Measurements from ENCODE around the gene KCNJ5.

DNA sequence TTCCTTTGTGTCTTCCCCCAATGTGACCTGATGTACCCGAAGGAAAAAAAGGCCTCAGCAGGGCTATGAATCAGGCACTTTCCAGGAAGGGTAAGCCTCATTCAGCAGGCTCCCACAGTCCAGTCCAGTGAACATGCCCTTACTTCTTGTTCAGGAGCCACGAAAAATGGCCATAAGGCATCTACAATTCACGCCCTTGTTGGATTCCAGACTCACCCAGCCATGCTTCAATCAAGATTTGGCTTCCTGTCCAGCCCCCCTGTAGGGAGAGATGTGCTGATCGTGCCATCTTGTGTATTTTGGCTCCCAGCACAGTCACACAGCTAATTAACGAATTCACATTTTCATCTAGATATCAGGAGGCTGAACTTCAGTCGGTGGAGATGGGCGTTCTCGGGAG is 9.9 kb upstream of the KCNJ5 start:
- TF ChIP-seq CTCF (IDR thresholded peaks at IDR 0.05; ENCODE audit: insufficient read depth, low read length), result no peak
- TF ChIP-seq POLR2AphosphoS5 (IDR thresholded peaks at IDR 0.05; ENCODE audit: low read depth), result no peak

Data from HL-60 (cell line).